HepG2 (cell line): Measurements from ENCODE around the gene ELOVL2. TPM values are rescaled to one million over a fixed set of nuclear protein-coding genes. Genes with fewer than 3 reads are reported as not detected.

ENCODE experiments used
- BCL6 ChIP-seq: IDR thresholded peaks from 2 replicates; pipeline ENCODE4 v1.6.1; 2016; ENCODE audit warnings: missing genetic modification reagents, missing compliant biosample characterization
- FOXK1 ChIP-seq: sonication (generic); formaldehyde crosslinking; IDR thresholded peaks from 2 replicates; pipeline ENCODE4 v1.4.0; 2020; ENCODE audit warnings: low read depth, missing genetic modification reagents, borderline replicate concordance
- GABPA ChIP-seq, 2 experiments: IDR thresholded peaks; 2 replicates each; pipeline ENCODE4 v1.6.1; 2011 to 2016; ENCODE audit warnings: low read depth in 2 of 2, low read length in 1 of 2, missing biosample characterization in 1 of 2, missing genetic modification characterization in 1 of 2
- KAT8 ChIP-seq: IDR thresholded peaks from 2 replicates; pipeline ENCODE4 v1.6.1; 2016; ENCODE audit warnings: missing genetic modification reagents, missing compliant biosample characterization
- KLF15 ChIP-seq: sonication (generic); formaldehyde crosslinking; IDR thresholded peaks from 2 replicates; pipeline ENCODE4 v1.8.1; 2023; ENCODE audit warnings: borderline replicate concordance, mild to moderate bottlenecking, inconsistent platforms, missing genetic modification reagents, mixed read lengths
- MTA3 ChIP-seq: sonication (generic); formaldehyde crosslinking; IDR thresholded peaks from 2 replicates; pipeline ENCODE4 v1.4.0; 2020; ENCODE audit warnings: missing genetic modification reagents
- NCOR1 ChIP-seq: fragments of 200-600 bp; sonication (generic); IDR thresholded peaks from 2 replicates; pipeline ENCODE4 v1.7.0; 2017; ENCODE audit warnings: antibody characterized with exemption, low read length, borderline replicate concordance
- POLR2G ChIP-seq: fragments of 200-400 bp; formaldehyde crosslinking; IDR thresholded peaks from 2 replicates; pipeline ENCODE4 v1.6.1; 2018; ENCODE audit warnings: mild to moderate bottlenecking, low read depth, low read length, moderate library complexity
- SAP130 ChIP-seq: IDR thresholded peaks from 2 replicates; pipeline ENCODE4 v1.6.1; 2016; ENCODE audit warnings: low read depth
- SRF ChIP-seq: IDR thresholded peaks from 2 replicates; pipeline ENCODE4 v1.6.1; 2011; ENCODE audit warnings: mild to moderate bottlenecking, low read depth, low read length, moderate library complexity
- TEAD3 ChIP-seq: optimal IDR thresholded peaks from 2 replicates; pipeline ENCODE3; 2016; ENCODE audit warnings: borderline replicate concordance
- YEATS4 ChIP-seq: sonication (generic); formaldehyde crosslinking; IDR thresholded peaks from 2 replicates; pipeline ENCODE4 v1.4.0; 2020; ENCODE audit warnings: missing genetic modification reagents, borderline replicate concordance
- ZBTB10 ChIP-seq: sonication (generic); formaldehyde crosslinking; IDR thresholded peaks from 2 replicates; pipeline ENCODE4 v1.4.0; 2020; ENCODE audit warnings: missing genetic modification reagents, borderline replicate concordance
- ZNF580 ChIP-seq: IDR thresholded peaks from 2 replicates; pipeline ENCODE4 v1.6.1; 2016; ENCODE audit warnings: low read depth, borderline replicate concordance
- ZNF746 ChIP-seq: sonication (generic); formaldehyde crosslinking; IDR thresholded peaks from 2 replicates; pipeline ENCODE4 v1.8.0; 2022; ENCODE audit warnings: mild to moderate bottlenecking, missing genetic modification reagents
- ZNF747 ChIP-seq: sonication (generic); formaldehyde crosslinking; IDR thresholded peaks from 2 replicates; pipeline ENCODE4 v1.8.1; 2023; ENCODE audit warnings: missing genetic modification reagents, mild to moderate bottlenecking, borderline replicate concordance
- polyA plus RNA-seq, 8 experiments: library from polyadenylated mRNA; depleted of rRNA in 3 of 8; stranded (reverse) in 7 of 8; unstranded in 1 of 8; fragments of >200 nt; fragmentation: Illumina TruSeq in 4 of 8; extraction: Trizol in 4 of 8; gene quantifications; 2 replicates each; pipeline versions ENCODE4 v1.2.1 to v1.2.3, GENCODE V29; 2011 to 2016; ENCODE audit warnings: low read depth in 4 of 8, missing spikeins in 1 of 8, mixed read lengths in 1 of 8; ENCODE audit not compliant: insufficient read depth in 1 of 8
- total RNA-seq, 5 experiments: library from RNA; depleted of rRNA; stranded (reverse); fragments of >200 nt; fragmentation: Illumina TruSeq; extraction: Trizol; gene quantifications; 2 replicates each; pipeline ENCODE4 v1.2.3, GENCODE V29; 2016; ENCODE audit warnings: low read depth in 1 of 5
- TF ChIP-seq, protein P1 (sequence below): sonication (generic); formaldehyde crosslinking; IDR thresholded peaks from 2 replicates; pipeline ENCODE4 v1.4.0; 2020; ENCODE audit warnings: missing genetic modification reagents
- TF ChIP-seq, protein P2 (sequence below): sonication (generic); formaldehyde crosslinking; IDR thresholded peaks from 2 replicates; pipeline ENCODE4 v1.4.0; 2020; ENCODE audit warnings: missing genetic modification reagents, borderline replicate concordance
- TF ChIP-seq, protein P3 (sequence below): sonication (generic); formaldehyde crosslinking; IDR thresholded peaks from 2 replicates; pipeline ENCODE4 v1.4.0; 2020; ENCODE audit warnings: missing genetic modification reagents

The ELOVL2 gene
- total and polyA plus RNA-seq, 2 of the 13 experiments (the other 11 are each of a cell fraction or from before 2014, with no cell fraction given): 43.6 to 65.4 TPM

DNA sequence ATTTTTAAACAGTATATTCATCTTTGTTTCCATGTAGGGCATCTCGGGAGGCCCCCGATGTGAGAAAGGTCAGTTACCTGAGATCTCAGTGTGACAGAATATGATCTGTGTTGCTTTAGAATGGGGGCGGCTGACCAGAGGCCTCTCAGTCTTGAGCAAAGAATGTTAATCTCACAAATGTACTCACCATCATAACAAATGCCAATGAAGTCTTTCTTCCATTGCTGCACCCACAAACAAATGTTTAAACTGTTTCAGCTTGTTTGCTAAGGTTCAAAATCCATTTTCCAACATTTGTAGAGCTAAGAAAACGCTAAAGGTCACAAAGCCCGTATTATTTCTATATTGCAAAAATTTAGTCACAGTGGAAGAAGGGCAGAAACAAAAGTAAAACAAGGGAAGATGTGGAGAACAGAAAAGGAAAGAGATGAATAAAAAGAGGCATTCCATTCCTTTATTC is 31.8 kb downstream of the ELOVL2 start (continued):
- TF ChIP-seq ZNF747 (0 out of 2 replicates have a peak, but pooled peaks have one; percentile 29), GABPA (IDR thresholded peaks at IDR 0.05; ENCODE audit: low read depth, low read length) (no peak), GABPA (CRISPR knock-in tag; IDR thresholded peaks at IDR 0.05; ENCODE audit: low read depth) (peak; percentile 40; the same call in 1 of the 2 replicates), POLR2G (peak; percentile 58), TEAD3 (CRISPR knock-in tag) (peak; percentile 94), ZBTB10 (CRISPR knock-in tag) (peak; percentile 86; the same call in 1 of the 2 replicates), SAP130 (CRISPR knock-in tag) (peak; percentile 84; the same call in 1 of the 2 replicates), YEATS4 (CRISPR knock-in tag) (peak; percentile 51; the same call in 1 of the 2 replicates), ZNF746 (CRISPR knock-in tag) (no peak), NCOR1 (peak; percentile 96), ZNF580 (0 out of 2 replicates have a peak, but pooled peaks have one; percentile 27), SRF (peak; percentile 83), FOXK1 (CRISPR knock-in tag) (peak; percentile 49; the same call in 1 of the 2 replicates), MTA3 (no peak), KLF15 (CRISPR knock-in tag) (no peak), KAT8 (CRISPR knock-in tag) (peak; percentile 65; the same call in 1 of the 2 replicates), BCL6 (peak; percentile 89)
- TF ChIP-seq, protein P1, sequence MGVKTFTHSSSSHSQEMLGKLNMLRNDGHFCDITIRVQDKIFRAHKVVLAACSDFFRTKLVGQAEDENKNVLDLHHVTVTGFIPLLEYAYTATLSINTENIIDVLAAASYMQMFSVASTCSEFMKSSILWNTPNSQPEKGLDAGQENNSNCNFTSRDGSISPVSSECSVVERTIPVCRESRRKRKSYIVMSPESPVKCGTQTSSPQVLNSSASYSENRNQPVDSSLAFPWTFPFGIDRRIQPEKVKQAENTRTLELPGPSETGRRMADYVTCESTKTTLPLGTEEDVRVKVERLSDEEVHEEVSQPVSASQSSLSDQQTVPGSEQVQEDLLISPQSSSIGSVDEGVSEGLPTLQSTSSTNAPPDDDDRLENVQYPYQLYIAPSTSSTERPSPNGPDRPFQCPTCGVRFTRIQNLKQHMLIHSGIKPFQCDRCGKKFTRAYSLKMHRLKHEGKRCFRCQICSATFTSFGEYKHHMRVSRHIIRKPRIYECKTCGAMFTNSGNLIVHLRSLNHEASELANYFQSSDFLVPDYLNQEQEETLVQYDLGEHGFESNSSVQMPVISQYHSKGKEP (CRISPR knock-in tag): no peak
- TF ChIP-seq, protein P2, sequence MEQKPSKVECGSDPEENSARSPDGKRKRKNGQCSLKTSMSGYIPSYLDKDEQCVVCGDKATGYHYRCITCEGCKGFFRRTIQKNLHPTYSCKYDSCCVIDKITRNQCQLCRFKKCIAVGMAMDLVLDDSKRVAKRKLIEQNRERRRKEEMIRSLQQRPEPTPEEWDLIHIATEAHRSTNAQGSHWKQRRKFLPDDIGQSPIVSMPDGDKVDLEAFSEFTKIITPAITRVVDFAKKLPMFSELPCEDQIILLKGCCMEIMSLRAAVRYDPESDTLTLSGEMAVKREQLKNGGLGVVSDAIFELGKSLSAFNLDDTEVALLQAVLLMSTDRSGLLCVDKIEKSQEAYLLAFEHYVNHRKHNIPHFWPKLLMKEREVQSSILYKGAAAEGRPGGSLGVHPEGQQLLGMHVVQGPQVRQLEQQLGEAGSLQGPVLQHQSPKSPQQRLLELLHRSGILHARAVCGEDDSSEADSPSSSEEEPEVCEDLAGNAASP (CRISPR knock-in tag): peak; percentile 85; the same call in 1 of the 2 replicates
- TF ChIP-seq, protein P3, sequence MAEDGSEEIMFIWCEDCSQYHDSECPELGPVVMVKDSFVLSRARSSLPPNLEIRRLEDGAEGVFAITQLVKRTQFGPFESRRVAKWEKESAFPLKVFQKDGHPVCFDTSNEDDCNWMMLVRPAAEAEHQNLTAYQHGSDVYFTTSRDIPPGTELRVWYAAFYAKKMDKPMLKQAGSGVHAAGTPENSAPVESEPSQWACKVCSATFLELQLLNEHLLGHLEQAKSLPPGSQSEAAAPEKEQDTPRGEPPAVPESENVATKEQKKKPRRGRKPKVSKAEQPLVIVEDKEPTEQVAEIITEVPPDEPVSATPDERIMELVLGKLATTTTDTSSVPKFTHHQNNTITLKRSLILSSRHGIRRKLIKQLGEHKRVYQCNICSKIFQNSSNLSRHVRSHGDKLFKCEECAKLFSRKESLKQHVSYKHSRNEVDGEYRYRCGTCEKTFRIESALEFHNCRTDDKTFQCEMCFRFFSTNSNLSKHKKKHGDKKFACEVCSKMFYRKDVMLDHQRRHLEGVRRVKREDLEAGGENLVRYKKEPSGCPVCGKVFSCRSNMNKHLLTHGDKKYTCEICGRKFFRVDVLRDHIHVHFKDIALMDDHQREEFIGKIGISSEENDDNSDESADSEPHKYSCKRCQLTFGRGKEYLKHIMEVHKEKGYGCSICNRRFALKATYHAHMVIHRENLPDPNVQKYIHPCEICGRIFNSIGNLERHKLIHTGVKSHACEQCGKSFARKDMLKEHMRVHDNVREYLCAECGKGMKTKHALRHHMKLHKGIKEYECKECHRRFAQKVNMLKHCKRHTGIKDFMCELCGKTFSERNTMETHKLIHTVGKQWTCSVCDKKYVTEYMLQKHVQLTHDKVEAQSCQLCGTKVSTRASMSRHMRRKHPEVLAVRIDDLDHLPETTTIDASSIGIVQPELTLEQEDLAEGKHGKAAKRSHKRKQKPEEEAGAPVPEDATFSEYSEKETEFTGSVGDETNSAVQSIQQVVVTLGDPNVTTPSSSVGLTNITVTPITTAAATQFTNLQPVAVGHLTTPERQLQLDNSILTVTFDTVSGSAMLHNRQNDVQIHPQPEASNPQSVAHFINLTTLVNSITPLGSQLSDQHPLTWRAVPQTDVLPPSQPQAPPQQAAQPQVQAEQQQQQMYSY (CRISPR knock-in tag): peak; percentile 63; the same call in 1 of the 2 replicates
